Measurements from ENCODE around the gene GBGT1.

- TF ChIP-seq CTCF (IDR thresholded peaks at IDR 0.05; ENCODE audit: borderline replicate concordance, extremely low read depth, low read length, poor library complexity, severe bottlenecking): no peak
- TF ChIP-seq EZH2 (IDR thresholded peaks at IDR 0.05; ENCODE audit: borderline replicate concordance, low read depth, low read length, severe bottlenecking): no peak
Observed at GRCh38 chr9:133186736-133187135, 23.0 kb upstream of the GBGT1 start.

All from DND-41 (cell line).